Stimulated activated CD4-positive, alpha-beta T cell treated with anti-CD3 and anti-CD28 coated beads, Interleukin-15, amount 100 ng/mL, for 24 hours (primary cell): ENCODE results near the gene BCL2L13.
"Not testable (repeated sequence)": the region's sequence is repeated elsewhere in the genome, so short reads cannot be mapped to it uniquely, and the experiment has no call there.

Experiments used
- DNase-seq: peaks from one replicate; pipeline ENCODE4 v3.0.0-alpha.2; 2020

The BCL2L13 gene

DNA sequence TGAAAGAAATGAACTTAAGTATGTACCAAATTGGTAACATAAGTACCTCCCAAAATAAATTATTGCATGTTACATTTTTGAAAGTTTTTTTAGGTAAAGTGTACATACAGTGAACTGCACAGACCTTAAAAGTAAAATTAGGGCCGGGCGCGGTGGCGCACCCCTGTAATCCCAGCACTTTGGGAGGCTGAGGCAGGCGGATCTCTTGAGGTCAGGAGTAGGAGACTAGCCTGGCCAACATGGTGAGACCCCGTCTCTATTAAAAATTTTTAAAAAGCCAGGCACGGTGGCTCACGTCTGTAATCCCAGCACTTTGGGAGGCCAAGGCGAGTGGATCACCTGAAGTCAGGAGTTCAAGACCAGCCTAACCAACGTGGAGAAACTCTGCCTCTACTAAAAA, 1.7 kb upstream of the BCL2L13 start:
- not testable (repeated sequence) for DNase-seq

DNA sequence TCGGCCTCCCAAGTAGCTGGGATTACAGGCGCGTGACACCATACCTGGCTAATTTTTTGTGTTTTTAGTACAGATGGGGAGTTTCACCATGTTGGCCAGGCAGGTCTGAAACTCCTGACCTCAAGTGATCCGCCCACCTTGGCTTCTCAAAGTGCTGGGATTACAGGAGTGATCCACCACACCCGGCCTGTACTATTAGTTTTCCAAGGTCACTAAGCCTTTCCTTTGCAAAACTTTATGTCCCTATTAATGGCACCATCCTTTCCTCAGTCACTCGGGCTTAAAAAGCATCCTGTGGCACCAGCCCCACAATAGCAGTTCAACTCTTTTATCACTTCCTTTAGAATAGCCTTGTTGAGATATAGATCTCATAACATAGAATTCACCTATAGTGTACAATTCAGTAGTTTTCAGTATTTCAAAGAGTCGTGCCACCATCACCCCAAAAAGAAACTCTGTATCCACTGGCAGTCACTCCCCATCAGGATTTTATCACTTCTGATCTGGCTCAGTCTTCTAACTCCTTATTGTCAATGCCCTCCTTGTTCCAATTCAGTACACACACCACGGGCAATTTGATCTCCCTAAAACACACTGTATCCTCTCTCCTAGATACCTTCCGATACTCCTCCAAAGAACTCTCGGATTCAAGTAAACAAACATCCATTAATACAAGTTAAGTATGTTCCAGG, 921 bp upstream of the BCL2L13 start:
- no peak for DNase-seq

GRCh38 chr22:17638182-17638431, 450 bp upstream of the BCL2L13 start:
- DNase-seq = no peak

DNA sequence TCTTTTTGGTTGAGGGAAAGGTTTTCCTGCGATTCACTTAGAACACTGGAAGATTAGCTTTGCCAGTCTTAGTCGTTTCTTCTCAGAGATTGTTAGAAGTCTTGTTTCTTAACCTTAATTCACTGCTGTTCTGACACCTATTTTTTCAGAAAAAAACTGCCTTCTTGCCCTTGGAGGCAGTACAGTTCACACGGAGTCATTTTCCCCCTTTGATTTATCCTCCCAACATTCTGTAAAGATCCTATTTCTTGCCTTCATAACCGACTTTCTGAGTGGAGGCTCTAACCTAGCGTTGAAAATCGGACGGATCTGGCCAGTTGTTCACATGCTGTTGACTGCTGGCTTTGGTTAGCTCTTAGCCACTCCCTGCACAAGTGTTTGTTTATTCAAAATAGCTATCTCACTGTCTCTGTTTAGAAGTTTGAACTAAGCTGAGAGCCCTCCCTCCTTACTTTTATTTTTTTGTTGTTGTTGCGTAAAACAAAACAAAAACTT, 737 bp downstream of the BCL2L13 start:
- peak; percentile 18 for DNase-seq

- no peak for DNase-seq
These were observed 2.7 kb downstream of the BCL2L13 start for GRCh38 chr22:17641269-17641668.

DNA sequence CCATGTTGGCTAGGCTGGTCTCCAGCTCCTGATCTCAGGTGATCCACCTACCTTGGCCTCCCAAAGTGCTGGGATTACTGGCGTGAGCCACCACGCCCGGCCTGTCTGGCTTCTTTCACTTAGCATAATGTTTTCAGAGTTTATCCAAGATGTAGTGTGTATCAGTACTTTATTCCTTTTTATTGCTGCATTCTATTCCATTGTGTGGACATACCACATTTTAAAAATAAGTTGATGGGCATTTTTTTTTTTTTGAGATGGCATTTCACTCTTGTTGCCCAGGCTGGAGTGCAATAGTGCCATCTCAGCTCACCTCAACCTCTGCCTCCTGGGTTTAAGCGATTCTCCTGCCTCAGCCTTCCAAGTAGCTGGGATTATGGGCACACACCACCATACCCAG, 3.8 kb downstream of the BCL2L13 start:
- not testable (repeated sequence) for DNase-seq

DNA sequence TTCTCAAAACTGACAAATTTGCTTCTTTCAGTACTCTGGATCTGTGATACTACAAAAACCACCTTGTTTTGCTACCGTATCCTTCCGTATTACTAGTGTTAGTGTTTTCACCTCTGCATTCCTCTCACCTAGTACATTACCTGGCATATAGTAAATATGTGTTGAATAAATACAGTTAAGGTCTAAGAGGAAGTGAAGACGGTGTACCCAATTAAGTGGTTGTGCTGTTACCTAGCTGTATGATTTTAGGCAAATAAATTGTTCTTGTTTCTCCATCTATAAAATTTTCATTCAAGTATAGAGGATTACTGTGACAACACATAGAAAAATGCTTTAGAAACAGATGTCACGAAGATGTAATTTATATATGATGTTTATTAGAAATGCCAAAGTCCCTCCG, 8.9 kb downstream of the BCL2L13 start:
- no peak for DNase-seq

- DNase-seq = no peak
These were observed 9.4 kb downstream of the BCL2L13 start for GRCh38 chr22:17647991-17648390.

- no peak for DNase-seq
These were observed 10.0 kb downstream of the BCL2L13 start for GRCh38 chr22:17648569-17648968.

GRCh38 chr22:17655289-17655688, 16.7 kb downstream of the BCL2L13 start:
- DNase-seq = no peak

DNA sequence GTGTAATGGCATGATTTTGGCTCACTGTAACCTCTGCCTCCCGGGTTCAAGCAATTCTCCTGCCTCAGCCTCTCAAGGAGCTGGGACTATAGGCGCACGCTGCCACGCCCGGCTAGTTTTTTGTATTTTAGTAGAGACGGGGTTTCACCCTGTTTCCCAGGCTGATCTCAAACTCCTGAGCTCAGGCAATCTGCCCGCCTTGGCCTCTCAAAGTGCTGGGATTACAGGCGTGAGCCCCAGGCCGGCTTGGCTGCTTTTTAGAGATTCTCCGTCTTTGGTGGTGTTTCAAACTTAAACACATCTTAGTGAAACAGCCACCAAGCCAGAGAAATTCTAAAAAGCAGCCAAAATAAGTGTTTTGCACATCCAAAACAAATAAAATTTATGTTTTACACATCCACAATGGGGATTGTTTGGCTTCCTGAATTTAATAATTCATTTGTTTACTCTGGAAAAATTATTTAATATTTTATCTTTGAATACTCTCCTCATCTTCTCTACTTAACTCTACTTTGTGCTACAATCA, 18.4 kb downstream of the BCL2L13 start:
- no peak for DNase-seq

- DNase-seq = no peak
These were observed 26.0 kb downstream of the BCL2L13 start for GRCh38 chr22:17664414-17665055.

GRCh38 chr22:17665248-17665647, 26.7 kb downstream of the BCL2L13 start:
- no peak for DNase-seq

DNA sequence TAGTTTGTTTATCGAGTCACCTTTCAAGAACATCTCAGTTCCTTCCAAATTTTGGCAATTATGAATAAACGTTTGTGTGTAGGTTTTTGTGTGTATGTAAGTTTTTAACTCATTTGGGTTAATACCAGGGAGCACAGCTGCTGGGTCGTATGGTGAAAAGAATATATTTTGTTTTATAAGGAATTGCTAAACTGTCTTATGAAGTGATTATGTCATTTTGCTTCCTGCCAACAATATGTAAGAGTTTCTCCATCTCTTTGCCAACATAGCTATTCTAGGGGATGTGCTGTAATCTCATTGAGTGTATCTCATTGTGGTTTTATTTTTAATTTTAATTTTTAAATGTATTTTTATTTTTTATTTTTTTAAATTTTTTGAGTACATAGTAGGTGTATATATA, 27.3 kb downstream of the BCL2L13 start:
- DNase-seq = no peak

DNA sequence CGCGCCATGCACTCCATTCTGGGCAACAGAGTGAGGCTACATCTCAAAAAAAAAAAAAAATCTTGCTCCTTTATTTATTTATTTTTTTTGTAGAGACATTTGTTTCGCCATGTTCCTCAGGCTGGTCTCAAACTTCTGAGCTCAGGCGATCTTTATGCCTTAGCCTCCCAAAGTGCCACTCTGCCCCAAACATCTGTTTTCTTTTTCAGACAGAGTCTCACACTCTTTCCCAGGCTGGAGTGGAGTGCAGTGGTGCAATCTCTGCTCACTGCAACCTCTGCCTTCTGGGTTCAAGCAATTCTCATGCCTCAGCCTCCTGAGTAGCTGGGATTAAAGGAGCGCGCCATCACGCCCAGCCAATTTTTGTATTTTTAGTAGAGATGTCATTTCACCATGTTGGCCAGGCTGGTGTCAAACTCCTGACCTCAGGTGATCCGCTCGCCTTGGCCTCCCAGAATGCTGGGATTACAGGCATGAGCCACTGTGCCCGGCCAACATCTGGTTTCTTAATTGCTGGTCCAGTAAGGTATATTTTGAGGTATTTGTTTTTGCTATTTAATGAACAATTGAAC, 33.0 kb downstream of the BCL2L13 start:
- DNase-seq = not testable (repeated sequence)

GRCh38 chr22:17672417-17672991, 33.9 kb downstream of the BCL2L13 start:
- peak; percentile 38 for DNase-seq

DNA sequence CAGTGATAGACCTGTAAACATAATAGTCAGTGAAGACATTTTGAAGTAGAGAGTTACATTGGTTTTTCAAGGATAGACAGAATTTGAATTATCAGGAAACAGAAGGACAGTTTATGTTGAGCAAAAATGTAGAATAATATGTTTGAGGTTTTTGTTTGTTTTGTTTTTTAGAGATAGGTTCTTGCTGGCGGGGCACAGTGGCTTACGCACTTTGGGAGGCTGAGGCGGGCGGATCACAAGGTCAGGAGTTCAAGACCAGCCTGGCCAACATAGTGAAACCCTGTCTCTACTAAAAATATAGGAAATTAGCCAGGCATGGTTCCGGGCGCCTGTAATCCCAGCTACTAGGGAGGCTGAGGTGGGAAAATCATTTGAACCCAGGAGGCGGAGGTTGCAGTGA, 35.6 kb downstream of the BCL2L13 start:
- DNase-seq = no peak

GRCh38 chr22:17675584-17675983, 37.0 kb downstream of the BCL2L13 start:
- no peak for DNase-seq

GRCh38 chr22:17678817-17679385, 40.3 kb downstream of the BCL2L13 start:
- DNase-seq = no peak

GRCh38 chr22:17684245-17684644, 45.7 kb downstream of the BCL2L13 start:
- no peak for DNase-seq

DNA sequence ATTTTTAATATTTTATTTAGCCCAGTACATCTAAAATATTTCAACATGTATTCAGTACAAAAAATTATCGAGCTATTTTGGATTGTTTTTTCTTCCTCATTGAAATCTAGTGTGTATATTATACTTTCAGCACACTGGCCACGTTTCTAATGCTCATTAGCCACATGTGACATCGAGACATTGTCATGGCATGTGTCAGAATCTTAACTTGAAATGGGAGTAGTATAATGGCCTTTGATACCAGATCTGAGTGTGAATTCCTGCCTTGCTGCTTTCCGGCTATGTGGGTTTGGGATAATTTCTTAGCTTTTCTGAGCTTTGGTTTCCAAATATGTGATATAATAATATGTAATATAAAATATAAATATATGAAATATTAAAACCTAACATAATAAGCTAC, 54.3 kb downstream of the BCL2L13 start:
- no peak for DNase-seq

DNA sequence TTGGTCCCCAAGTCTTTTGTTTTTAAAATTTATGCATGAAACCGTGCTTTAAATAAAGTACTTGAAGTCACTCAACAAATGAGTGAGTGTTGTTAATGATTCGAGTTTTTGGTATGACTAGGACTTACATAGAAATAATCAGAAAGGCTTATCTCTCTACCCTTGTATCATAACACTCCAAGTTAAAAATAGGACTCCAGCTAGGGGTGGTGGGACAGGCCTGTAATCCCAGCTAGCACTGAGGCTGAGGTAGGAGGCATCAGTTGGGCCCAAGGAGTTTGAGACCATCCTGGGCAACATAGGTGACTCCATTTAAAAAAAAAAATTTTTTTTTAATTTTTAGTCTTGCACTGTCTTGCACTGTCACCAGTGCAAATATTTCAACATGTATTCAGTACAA, 55.6 kb downstream of the BCL2L13 start:
- DNase-seq = no peak

DNA sequence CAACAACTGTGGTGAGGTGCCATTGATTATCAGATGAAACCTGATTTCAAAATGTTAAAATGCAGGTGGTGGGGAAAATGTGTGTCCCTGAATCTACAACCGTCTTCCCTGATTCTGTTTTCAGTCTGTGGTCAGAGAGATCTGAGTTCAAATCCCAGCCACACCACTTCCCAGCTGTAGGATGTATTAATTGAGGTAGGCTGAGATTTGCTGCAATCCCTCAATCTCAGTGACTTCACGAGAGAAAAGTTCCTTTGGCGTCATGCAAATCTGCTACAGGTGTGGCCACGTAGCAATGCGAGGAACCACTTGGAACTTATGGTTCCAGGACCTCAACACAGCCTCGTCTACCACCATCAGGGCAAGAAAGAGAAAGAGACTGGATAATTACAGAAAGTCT, 56.2 kb downstream of the BCL2L13 start:
- DNase-seq = no peak

GRCh38 chr22:17695986-17696385, 57.4 kb downstream of the BCL2L13 start:
- DNase-seq = no peak
